HepG2 (cell line): ENCODE results near the gene ESAM. TPM values are rescaled to one million over a fixed set of nuclear protein-coding genes. Genes with fewer than 3 reads are reported as not detected.

Source experiments
- E2F5 ChIP-seq: sonication (generic); formaldehyde crosslinking; conservative IDR thresholded peaks from 2 replicates; pipeline ENCODE4 v1.4.0; 2020; ENCODE audit warnings: missing genetic modification reagents
- EED ChIP-seq: sonication (generic); formaldehyde crosslinking; IDR thresholded peaks from 2 replicates; pipeline ENCODE4 v1.5.0; 2020; ENCODE audit warnings: mild to moderate bottlenecking, missing genetic modification reagents
- FOSL2 ChIP-seq: sonication (generic); formaldehyde crosslinking; IDR thresholded peaks from 2 replicates; pipeline ENCODE4 v1.4.0; 2020; ENCODE audit warnings: missing genetic modification reagents
- HCFC1 ChIP-seq: fragments of 150-350 bp; IDR thresholded peaks from 2 replicates; pipeline ENCODE4 v1.6.1; 2014; ENCODE audit warnings: low read depth, low read length
- LCORL ChIP-seq, 2 experiments: fragments of 450-650 bp in 1 of 2; sonication (generic) in 1 of 2; formaldehyde crosslinking in 1 of 2; IDR thresholded peaks; 2 replicates each; pipeline versions ENCODE4 v1.5.0 to v1.6.1; 2017 to 2020; ENCODE audit warnings: antibody characterized with exemption in 1 of 2, missing genetic modification reagents in 1 of 2
- PAXIP1 ChIP-seq: sonication (generic); formaldehyde crosslinking; conservative IDR thresholded peaks from 2 replicates; pipeline ENCODE4 v1.4.0; 2020; ENCODE audit warnings: mild to moderate bottlenecking, missing genetic modification reagents, moderate library complexity
- PHF5A ChIP-seq: IDR thresholded peaks from one replicate; pipeline ENCODE4 v1.6.1; 2018; ENCODE audit warnings: low read depth, missing genetic modification reagents; ENCODE audit not compliant: unreplicated experiment
- SIN3A ChIP-seq: IDR thresholded peaks from 2 replicates; pipeline ENCODE4 v1.6.1; 2011; ENCODE audit warnings: low read depth, mild to moderate bottlenecking, control low read depth, low read length, borderline replicate concordance
- SNAI1 ChIP-seq: sonication (generic); formaldehyde crosslinking; IDR thresholded peaks from 2 replicates; pipeline ENCODE4 v1.5.0; 2020; ENCODE audit warnings: mild to moderate bottlenecking, missing genetic modification reagents, borderline replicate concordance
- ZNF326 ChIP-seq: sonication (generic); formaldehyde crosslinking; IDR thresholded peaks from 2 replicates; pipeline ENCODE4 v1.4.0; 2020; ENCODE audit warnings: missing genetic modification reagents, borderline replicate concordance
- ZNF510 ChIP-seq: sonication (generic); formaldehyde crosslinking; IDR thresholded peaks from 2 replicates; pipeline ENCODE4 v1.4.0; 2020; ENCODE audit warnings: low read depth, mild to moderate bottlenecking, missing genetic modification reagents
- ZNF567 ChIP-seq: sonication (generic); formaldehyde crosslinking; IDR thresholded peaks from 2 replicates; pipeline ENCODE4 v1.8.1; 2023; ENCODE audit warnings: mild to moderate bottlenecking, missing genetic modification reagents, borderline replicate concordance
- ZNF577 ChIP-seq: sonication (generic); formaldehyde crosslinking; IDR thresholded peaks from 2 replicates; pipeline ENCODE4 v1.4.0; 2020; ENCODE audit warnings: mild to moderate bottlenecking, low read depth, missing genetic modification reagents, borderline replicate concordance
- ZNF614 ChIP-seq: IDR thresholded peaks from 2 replicates; pipeline ENCODE4 v1.6.1; 2018; ENCODE audit warnings: missing biosample characterization, missing genetic modification reagents, inconsistent platforms, borderline replicate concordance
- ZNF678 ChIP-seq: sonication (generic); formaldehyde crosslinking; IDR thresholded peaks from 2 replicates; pipeline ENCODE4 v1.4.0; 2020; ENCODE audit warnings: mild to moderate bottlenecking, missing genetic modification reagents
- ZZZ3 ChIP-seq: sonication (generic); formaldehyde crosslinking; IDR thresholded peaks from 2 replicates; pipeline ENCODE4 v1.4.0; 2020; ENCODE audit warnings: missing genetic modification reagents, mild to moderate bottlenecking, borderline replicate concordance
- polyA plus RNA-seq, 8 experiments: library from polyadenylated mRNA; depleted of rRNA in 3 of 8; stranded (reverse) in 7 of 8; unstranded in 1 of 8; fragments of >200 nt; fragmentation: Illumina TruSeq in 4 of 8; extraction: Trizol in 4 of 8; gene quantifications; 2 replicates each; pipeline versions ENCODE4 v1.2.1 to v1.2.3, GENCODE V29; 2011 to 2016; ENCODE audit warnings: low read depth in 4 of 8, missing spikeins in 1 of 8, mixed read lengths in 1 of 8; ENCODE audit not compliant: insufficient read depth in 1 of 8
- total RNA-seq, 5 experiments: library from RNA; depleted of rRNA; stranded (reverse); fragments of >200 nt; fragmentation: Illumina TruSeq; extraction: Trizol; gene quantifications; 2 replicates each; pipeline ENCODE4 v1.2.3, GENCODE V29; 2016; ENCODE audit warnings: low read depth in 1 of 5
- TF ChIP-seq, protein P1 (sequence below): sonication (generic); formaldehyde crosslinking; IDR thresholded peaks from 2 replicates; pipeline ENCODE4 v1.4.0; 2020; ENCODE audit warnings: missing genetic modification reagents, borderline replicate concordance
- TF ChIP-seq, protein P2 (sequence below): IDR thresholded peaks from 2 replicates; pipeline ENCODE4 v1.6.1; 2016; ENCODE audit warnings: low read depth, control low read depth

The ESAM gene
- total and polyA plus RNA-seq, 2 of the 13 experiments (the other 11 are each of a cell fraction or from before 2014, with no cell fraction given), result 1.2 to 6.8 TPM

GRCh38 chr11:124758355-124759265 is 3.5 kb downstream of the ESAM start (continued):
- no peak for TF ChIP-seq SIN3A
- no peak for TF ChIP-seq HCFC1
- no peak; the same call in none of the 2 replicates for TF ChIP-seq PAXIP1 (CRISPR knock-in tag)
- TF ChIP-seq ZNF567 (CRISPR knock-in tag), result no peak
- TF ChIP-seq ZZZ3, result no peak
- 0 out of 2 replicates have a peak, but pooled peaks have one; percentile 45 for TF ChIP-seq ZNF678
- TF ChIP-seq ZNF510 (CRISPR knock-in tag), result 0 out of 2 replicates have a peak, but pooled peaks have one; percentile 53
- peak; percentile 47; the same call in 1 of the 2 replicates for TF ChIP-seq ZNF614 (CRISPR knock-in tag)
- TF ChIP-seq E2F5 (CRISPR knock-in tag), result no peak
- TF ChIP-seq, protein P1, sequence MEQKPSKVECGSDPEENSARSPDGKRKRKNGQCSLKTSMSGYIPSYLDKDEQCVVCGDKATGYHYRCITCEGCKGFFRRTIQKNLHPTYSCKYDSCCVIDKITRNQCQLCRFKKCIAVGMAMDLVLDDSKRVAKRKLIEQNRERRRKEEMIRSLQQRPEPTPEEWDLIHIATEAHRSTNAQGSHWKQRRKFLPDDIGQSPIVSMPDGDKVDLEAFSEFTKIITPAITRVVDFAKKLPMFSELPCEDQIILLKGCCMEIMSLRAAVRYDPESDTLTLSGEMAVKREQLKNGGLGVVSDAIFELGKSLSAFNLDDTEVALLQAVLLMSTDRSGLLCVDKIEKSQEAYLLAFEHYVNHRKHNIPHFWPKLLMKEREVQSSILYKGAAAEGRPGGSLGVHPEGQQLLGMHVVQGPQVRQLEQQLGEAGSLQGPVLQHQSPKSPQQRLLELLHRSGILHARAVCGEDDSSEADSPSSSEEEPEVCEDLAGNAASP (CRISPR knock-in tag), result no peak
- TF ChIP-seq, protein P2, sequence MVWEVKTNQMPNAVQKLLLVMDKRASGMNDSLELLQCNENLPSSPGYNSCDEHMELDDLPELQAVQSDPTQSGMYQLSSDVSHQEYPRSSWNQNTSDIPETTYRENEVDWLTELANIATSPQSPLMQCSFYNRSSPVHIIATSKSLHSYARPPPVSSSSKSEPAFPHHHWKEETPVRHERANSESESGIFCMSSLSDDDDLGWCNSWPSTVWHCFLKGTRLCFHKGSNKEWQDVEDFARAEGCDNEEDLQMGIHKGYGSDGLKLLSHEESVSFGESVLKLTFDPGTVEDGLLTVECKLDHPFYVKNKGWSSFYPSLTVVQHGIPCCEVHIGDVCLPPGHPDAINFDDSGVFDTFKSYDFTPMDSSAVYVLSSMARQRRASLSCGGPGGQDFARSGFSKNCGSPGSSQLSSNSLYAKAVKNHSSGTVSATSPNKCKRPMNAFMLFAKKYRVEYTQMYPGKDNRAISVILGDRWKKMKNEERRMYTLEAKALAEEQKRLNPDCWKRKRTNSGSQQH (CRISPR knock-in tag), result no peak
- no peak for TF ChIP-seq SNAI1 (CRISPR knock-in tag)
- no peak for TF ChIP-seq PHF5A (CRISPR knock-in tag)
- TF ChIP-seq ZNF577, result no peak
- peak; percentile 31; the same call in 1 of the 2 replicates for TF ChIP-seq FOSL2 (CRISPR knock-in tag)
- no peak for TF ChIP-seq ZNF326 (CRISPR knock-in tag)
- TF ChIP-seq LCORL (IDR thresholded peaks at IDR 0.05), result no peak
- no peak for TF ChIP-seq LCORL (CRISPR knock-in tag; IDR thresholded peaks at IDR 0.05)
- no peak for TF ChIP-seq EED (CRISPR knock-in tag)
